ENCODE results near the gene GRPEL2. TPM values are rescaled to one million over a fixed set of nuclear protein-coding genes. Genes with fewer than 3 reads are reported as not detected.

Gene GRPEL2
- total and polyA plus RNA-seq, 2 donors (not counting 3 experiments of a cell fraction or from before 2014, with no cell fraction given) = 7.6 to 32.5 TPM

GRCh38 chr5:149303210-149303609, 42.1 kb upstream of the GRPEL2 start:
- Histone ChIP-seq H3K9ac (replicated peaks; ENCODE audit: extremely low read depth, insufficient read depth, low read length) (no peak overlapping the region), H3K27me3 (ENCODE audit: control insufficient read depth in 2 of 2, insufficient read depth in 2 of 2, low read length in 2 of 2) (no peaks in the 10 kb centered on the region), H3K79me2 (ENCODE audit: control insufficient read depth, insufficient read depth, low read length) (no peaks in the 10 kb centered on the region), H2AFZ (ENCODE audit: low read depth, low read length) (no peak overlapping the region), H3K27ac (ENCODE audit: insufficient read depth, low read depth, low read length) (no peak overlapping the region), H3K4me3 (replicated peaks in 1 of 3; ENCODE audit: insufficient read depth in 1 of 3, low read depth in 1 of 3, low read length in 3 of 3) (no peak overlapping the region), H4K20me1 (replicated peaks; ENCODE audit: control insufficient read depth, extremely low read depth, insufficient read depth, low read length) (no peaks in the 10 kb centered on the region), H3K9me3 (replicated peaks; ENCODE audit: control insufficient read depth, insufficient read depth, low read length) (no peaks in the 10 kb centered on the region), H3K36me3 (ENCODE audit: control insufficient read depth in 2 of 2, extremely low read depth in 1 of 2, insufficient read depth in 2 of 2, low read length in 2 of 2) (no peaks in the 10 kb centered on the region), H3K4me2 (ENCODE audit: insufficient read depth, low read length) (no peak overlapping the region), H3K4me1 (ENCODE audit: control insufficient read depth, extremely low read depth, insufficient read depth, low read length) (peaks cover 18% of the 10 kb centered on the region), H3K9me1 (replicated peaks; ENCODE audit: control insufficient read depth, extremely low read depth, insufficient read depth, low read length) (no peaks in the 10 kb centered on the region)
- ChIA-PET CTCF (no interaction called here), POLR2A (no interaction called here)
- TF ChIP-seq MAX (IDR thresholded peaks at IDR 0.05; ENCODE audit: insufficient read depth, insufficient read length) = no peak
- no peak for TF ChIP-seq JUN (IDR thresholded peaks at IDR 0.05; ENCODE audit: borderline replicate concordance, insufficient read depth, insufficient read length, low read depth)
- no peak for TF ChIP-seq FOS (IDR thresholded peaks at IDR 0.05; ENCODE audit: borderline replicate concordance, insufficient read depth, low read length)
- no peak for TF ChIP-seq EZH2 (IDR thresholded peaks at IDR 0.05; ENCODE audit: borderline replicate concordance, low read depth, low read length, severe bottlenecking)
- no peak for TF ChIP-seq POLR2A (IDR thresholded peaks at IDR 0.05; ENCODE audit: low read depth, low read length)
- no peak for TF ChIP-seq GATA2 (IDR thresholded peaks at IDR 0.05; ENCODE audit: insufficient read depth, insufficient read length, low read depth, low read length)
- no peak for TF ChIP-seq CTCF (IDR thresholded peaks at IDR 0.05; ENCODE audit: extremely low read depth in 1 of 2, insufficient read depth in 1 of 2, low read depth in 1 of 2, low read length in 2 of 2)
- no peak for TF ChIP-seq POLR2AphosphoS5 (IDR thresholded peaks at IDR 0.05; ENCODE audit: insufficient read depth, low read depth, low read length)
- TF ChIP-seq MYC (IDR thresholded peaks at IDR 0.05; ENCODE audit: low read depth, low read length) = no peak
- BruUV-seq (replicated peaks) = no TSS peak
- intact Hi-C loops (cut with micrococcal nuclease) = no loop called here
- dilution Hi-C loops (cut with MboI; ENCODE audit: extremely low pct_ligation_motif_present, low sequenced_read_pairs) = no loop called here
- no peak for DNase-seq (ENCODE audit: low read depth, low spot score)
- no peak for FAIRE-seq
